HG03064 (cell line): ENCODE measurements around the gene ANKRD55.
"Not testable (repeated sequence)": the region's sequence is repeated elsewhere in the genome, so short reads cannot be mapped to it uniquely, and the experiment has no call there.

Source experiments
- ATAC-seq: cut with Tn5 transposase; IDR thresholded peaks from one replicate; pipeline ENCODE4 v1.9.1; 2021; ENCODE audit warnings: low read depth; ENCODE audit not compliant: unreplicated experiment

The ANKRD55 gene

DNA sequence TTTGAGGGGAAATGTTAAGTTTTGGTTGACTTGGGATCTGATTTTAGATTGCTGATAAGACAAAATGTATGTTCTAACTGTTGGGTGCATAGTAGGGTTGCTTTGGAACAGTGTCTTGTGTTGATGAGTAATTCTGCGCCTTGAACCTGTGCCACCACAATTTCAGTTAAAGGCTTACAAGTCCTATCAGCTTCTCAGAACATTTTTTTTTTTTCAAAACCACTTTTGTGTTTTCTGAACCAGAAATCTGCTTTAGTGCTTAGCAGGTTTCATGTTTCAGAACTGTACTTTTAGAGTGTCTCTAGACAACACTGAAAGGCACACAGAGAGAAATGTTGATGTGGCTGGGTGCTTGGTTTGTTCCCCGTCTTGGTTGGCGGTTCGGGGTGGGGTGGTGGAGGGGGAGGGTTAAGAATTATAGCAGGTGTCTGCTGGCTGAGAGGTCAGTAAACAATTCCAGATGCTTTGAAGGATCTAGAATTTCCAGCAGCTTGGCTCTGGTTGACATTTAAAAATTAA, 84.6 kb downstream of the ANKRD55 start:
- peak; percentile 94 for ATAC-seq

DNA sequence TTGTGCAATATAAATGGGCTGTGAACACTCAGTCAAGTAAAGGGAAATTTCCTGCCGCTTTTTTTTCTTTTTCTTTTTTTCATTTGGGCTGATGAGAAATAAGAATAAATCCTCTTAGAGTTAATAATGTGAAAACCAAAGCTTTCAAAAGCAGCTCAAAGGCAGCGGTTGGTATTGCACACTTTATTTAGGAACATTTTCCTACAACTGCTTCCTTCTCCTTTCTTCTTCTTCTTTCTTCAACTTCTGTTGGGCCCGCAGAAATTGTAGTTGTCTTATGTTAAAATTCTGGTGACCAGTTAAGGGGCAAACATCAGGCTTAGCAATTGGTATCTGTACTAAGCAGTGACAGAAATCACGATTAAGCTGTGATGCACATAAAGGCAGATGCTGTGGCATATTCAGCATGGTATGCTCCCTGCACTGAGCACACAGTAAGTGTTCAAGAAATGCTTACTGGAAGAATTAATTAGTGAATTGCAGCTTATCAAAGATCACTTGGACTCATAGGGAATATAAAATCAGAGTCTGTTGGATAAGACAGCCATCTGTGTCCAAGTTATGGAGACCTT, 85.4 kb downstream of the ANKRD55 start:
- ATAC-seq = no peak

DNA sequence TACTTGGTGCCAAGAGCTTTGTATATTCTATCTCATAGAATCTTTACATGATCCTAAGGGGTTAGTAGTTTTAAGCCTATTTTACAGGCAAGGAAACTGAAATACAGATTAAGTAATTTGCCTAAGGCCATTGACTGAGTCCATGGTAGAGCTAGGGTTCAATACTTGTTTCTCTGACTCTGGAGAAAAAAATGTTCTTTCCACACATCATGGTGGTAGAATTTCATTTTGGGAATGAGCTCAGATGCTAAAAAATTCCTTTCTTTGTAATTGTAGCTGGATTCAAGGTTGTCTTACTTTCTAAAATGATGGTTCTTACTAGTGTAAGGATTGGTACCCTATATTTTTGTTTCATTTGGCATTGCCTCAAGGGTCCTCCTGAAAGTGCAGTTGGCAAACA, 86.0 kb downstream of the ANKRD55 start:
- ATAC-seq = no peak

DNA sequence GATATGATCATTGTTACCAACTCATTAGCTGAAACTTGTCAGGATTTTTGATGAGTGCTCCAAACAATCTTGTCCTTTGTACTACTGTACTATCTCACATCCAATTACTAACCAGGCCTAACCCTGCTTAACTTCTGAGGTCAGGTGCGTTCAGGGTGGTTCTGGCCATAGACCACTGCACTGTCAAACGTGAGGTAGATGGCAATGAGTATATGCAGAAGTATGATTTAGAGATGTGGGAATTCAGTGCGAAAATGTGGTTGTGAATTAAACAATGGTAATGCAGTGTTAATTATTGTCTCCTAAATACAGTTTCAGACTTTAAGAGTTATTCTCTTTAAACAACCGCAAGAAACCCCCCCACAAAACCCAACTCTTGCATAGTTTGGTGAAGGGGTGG, 86.5 kb downstream of the ANKRD55 start:
- no peak for ATAC-seq

DNA sequence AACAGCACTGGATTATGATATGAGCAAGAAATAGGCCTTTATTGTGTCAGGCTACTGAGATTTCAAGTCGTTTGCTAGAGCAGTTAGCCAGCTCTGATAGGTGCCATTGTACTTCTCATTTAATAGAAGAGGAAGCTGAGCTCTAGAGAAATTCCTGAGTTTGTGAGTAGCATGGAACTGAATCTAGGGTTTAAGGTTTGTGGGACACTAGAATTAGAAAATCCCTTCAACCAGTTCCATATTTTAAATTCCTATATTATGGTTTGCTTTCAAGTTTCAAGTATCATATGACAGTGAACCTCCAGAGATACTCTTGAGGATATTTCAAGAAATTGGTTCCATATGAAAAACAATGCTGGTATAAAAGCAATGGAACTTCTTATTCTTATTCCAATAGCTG, 87.6 kb downstream of the ANKRD55 start:
- ATAC-seq = no peak

DNA sequence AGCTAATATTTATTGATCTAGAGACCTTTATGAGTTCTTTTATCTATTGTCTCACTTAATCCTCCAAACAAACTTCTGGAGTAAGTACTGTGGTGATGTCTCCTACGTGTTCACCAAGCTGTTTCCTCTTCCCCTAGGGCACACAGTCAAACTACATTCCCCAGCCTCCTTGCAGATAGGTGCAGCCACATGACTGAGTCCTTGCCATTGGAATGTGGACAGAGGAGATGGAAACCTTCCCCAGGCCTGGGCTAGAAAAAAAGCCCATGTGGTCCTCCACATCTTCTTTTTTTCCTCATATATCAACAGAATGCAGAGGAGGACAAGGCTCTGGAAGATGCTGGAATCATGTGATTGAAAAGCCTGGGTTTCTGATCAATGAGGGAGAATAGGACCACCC, 88.0 kb downstream of the ANKRD55 start:
- ATAC-seq = no peak

DNA sequence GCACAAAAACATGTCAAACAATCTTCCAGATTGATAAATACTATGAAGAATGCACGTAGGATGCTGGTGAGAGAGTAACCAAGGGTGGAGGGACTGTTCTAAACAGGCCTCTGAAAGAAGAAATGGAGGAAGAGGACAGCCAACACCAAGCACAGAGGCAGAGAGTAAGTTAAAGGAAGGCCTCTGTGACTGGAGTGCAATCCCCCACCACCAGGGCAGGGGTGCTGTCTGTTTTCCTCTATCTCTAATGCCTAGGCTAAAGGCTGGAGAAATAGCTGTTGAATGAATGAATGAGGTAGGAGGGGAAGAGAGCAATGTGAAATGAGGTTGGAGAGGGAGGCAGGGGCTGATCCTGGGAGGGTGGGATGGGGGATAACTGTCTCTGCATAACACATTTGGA, 88.9 kb downstream of the ANKRD55 start:
- ATAC-seq = no peak

DNA sequence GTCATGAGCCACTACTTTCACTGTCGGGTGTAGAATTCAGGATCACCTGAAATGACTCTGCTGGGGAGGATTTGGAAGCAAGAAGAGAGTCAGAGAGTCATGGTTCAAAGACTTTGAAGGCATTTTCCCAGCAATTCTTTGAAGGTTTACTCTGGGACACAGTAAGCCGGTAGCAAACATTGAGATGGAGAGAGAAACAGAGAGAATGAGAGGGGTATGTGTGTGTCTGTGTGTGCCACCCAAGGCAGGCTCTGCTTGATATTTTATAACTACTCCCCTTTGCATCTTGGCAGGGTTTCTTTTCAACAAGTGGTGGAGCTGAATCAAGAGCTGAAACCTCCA, 89.8 kb downstream of the ANKRD55 start:
- ATAC-seq = no peak

DNA sequence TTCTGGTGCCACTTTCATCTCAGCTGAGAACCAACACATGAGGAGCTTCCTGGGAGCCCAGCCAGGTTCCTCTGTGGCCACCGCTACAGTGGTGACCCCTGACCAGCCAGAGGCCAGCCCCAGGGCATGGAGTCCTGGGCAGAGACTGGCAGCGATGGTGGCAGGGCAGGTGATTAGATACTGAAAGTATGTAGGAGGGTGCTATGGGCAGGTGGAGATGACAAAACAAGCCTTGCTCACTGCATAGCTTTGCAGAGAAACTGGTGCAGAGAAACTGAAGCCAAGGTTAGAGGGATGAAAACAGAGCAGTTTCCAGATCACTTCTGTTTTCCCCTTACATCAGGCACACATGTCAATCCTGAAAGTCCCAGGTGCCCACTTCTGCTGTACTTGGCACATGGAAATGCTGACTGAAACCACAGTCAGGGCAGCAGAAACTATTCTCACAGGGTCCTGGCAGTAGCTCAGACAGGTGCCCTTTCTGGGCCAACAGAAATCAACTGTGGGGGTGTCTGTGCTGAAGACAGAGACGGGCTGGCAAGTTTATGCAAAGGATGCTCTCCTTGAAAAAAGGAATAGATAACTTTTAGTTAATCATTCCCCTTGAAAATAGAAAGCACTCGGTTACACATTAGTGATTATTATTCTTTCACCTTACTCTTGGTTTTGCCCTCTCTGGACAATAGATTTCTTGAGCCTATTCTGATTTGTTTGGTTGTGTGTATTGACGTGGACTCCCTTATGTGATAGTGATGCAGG, 90.3 kb downstream of the ANKRD55 start:
- peak; percentile 82 for ATAC-seq

DNA sequence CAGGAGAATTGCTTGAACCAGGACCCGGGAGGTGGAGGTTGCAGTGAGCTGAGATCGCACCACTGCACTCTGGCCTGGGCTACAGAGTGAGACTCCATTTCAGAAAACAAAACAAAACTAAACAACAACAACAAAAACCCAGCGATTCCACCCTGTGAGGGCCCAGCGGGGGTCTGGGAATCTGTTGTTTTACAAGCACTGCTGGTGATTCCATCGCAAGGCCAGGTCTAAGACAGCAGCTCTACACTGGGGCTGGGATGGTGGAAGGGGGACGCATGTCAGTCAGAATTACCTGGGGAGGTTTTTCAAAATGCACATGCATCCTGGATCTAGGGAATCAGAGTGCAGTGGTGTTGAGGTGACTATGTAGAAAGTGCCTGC, 90.9 kb downstream of the ANKRD55 start:
- ATAC-seq = no peak

DNA sequence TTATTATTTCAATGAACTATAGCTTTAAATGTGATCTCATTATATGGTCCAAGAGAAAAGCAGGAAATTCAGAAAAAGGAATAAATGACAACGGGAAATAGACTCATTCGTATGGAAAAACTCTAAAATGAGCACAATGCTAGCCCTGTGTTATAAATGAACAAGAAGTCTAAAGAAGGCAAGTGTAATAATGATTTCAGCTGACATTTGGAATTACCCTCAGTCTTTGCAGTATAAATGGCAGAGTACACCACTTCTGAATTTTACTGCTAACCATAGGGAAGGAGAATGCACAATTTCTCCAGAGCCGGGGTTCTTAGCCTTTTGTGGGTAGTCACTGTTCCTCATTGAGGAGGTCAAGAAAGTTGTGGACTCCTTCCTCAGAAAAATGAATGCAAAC, 93.1 kb downstream of the ANKRD55 start:
- no peak for ATAC-seq

DNA sequence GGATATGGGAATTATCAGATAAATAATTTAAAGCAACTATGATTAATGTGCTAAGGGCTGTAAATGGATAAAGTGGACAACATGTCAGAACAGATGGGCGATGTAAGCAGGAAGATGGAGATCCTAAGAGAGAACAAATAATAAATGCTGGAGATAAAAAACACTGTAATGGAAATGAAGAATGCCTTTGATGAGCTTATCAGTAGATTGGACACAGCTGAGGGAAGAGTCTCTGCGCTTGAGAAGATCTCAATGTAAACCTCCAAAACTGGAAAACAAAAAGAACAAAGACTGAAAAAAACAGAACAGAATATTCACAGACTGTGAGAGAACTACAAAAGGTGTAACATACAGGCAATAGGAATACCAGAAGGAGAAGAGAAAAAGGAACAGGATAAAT, 102.5 kb downstream of the ANKRD55 start:
- no peak for ATAC-seq

DNA sequence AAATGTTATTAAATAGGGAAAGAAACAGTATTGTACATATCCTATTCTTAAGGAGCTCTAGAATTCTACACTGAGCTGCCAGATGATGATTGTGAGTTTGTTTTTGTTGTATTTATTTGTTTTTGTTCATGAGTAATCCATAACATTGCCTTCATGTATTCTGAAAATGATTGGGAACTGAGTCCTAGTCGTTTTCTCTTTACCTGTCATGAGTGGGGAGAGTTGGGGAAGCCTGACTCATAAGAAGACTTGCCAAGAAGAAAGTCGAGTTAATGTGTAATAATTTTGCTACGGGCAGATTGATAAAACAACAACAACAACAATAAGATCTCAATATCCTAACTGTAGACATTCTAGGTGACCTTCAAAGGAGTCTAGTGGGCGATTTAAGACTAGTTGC, 103.8 kb downstream of the ANKRD55 start:
- no peak for ATAC-seq

DNA sequence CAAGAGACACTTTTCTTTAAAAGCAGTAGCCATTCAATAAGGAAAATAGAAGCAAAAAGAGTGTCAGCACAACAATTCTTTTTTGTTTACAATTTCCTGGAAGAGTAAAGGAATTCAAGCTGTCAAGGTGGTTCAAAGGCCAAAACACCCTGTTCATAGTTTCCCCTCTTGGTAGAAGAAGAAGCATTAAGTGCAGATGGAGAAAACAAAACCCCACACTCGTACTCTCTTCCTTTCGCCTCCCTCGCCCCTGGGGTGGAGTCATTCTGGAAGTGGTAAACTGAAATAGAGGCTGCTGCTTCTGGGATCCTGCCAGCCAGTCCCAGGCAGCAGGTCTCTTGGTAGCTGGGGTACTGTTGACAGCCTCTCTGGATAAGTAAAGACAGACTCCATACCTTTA, 105.0 kb downstream of the ANKRD55 start:
- no peak for ATAC-seq

DNA sequence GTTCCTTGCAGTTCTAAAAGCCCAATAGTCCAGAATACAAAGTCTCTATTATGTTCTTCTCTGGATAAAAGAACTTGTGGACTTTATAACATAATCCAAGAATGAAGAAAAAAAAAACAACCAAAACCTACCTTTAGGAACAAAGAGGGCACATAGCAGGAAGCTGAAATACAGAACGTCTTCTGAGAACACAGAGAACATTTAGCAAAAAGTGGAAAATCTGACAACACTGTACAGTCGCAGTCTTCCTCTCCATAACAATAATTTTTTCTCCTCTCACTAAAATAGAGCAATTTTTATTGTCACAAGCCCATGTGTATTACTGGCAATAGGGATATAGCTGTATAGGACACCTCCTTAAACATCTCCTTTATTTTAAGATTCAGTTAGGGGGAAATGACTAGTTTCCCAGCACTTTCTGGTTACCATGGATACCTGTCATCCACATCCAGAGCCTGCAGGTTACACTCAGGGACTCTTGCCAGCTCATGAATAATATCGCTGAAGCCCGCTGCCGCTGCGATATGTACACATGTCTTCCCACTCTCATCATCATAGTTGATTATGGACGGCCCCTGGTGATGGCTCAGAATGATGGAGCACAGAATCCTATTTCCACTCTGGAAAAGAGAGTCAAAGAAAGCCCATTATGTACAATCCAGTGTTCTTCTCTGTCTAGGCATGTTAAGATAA, 106.5 kb downstream of the ANKRD55 start:
- ATAC-seq = no peak

DNA sequence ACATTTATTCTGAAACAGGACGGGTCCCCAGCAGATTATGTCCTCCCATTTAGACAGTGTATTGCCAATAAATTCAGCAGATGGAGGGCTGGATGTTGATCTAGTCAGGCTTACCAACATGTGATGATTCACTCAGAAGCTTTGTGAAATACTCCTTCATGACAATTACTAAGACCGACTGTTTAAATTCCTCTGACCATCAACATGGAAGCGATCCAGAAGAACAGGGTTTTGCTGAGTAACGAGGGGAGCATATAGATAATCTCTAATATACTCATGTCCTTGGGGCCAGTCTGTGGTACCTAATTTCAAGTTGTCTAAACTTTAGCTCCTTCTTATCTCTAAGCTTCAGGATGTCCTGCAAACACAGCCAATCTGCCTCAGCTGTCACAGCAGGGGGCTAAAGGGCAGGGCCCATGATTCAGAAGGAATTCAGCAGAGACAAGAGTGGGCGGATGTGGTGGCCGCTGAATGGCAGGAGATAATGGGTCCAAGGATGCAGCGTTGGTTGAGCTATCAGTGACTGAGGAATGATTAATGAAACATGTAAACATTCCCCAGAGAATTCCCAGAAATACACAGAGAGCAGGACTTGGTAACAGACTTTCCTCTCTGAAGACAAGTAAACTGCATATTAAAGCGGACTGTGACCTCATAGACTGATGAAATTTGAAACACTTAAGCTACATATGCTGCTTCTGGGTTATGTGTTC, 109.4 kb downstream of the ANKRD55 start:
- no peak for ATAC-seq

DNA sequence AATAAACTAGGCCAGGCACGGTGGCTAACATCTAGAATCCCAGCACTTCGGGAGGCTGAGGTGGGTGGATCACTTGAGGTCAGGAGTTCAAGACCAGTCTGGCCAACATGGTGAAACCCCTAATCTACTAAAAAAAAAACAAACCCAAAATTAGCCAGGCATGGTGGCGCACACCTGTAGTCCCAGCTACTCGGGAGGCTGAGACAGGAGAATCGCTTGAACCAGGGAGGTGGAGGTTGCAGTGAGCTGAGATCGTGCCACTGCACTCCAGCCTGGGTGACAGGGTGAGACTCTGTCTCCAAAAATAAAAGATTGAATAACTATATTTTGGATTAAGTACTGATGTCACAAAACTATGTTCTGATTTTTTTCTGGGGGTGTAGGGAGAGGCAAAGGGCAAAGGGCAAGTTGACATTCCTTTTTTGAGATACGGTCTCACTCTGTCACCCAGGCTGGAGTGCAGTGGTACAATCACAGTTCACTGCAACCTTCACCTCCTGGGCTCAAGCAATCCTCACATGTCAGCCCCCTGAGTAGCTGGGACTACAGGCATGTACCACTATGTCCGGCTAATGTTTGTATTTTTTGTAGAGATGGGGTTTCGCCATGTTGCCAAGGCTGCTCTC, 110.7 kb downstream of the ANKRD55 start:
- not testable (repeated sequence) for ATAC-seq

DNA sequence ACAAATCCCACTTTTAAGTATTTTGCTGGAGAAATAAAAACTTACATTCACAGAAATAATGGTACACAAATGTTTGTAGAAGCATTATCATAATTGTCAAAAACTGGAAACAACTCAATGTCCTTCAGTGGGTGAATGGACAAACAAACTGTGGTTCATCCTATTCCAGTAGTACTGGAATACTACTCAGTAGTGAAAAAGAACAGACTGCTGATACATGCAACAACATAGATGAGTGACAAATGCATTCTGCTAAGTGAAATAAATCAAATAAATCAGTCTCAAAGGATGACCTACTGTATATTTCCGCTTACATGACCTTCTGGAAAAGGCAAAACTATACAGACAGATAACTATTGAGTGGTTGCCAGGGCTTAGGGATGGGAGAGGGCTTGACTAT, 114.1 kb downstream of the ANKRD55 start:
- ATAC-seq = no peak

DNA sequence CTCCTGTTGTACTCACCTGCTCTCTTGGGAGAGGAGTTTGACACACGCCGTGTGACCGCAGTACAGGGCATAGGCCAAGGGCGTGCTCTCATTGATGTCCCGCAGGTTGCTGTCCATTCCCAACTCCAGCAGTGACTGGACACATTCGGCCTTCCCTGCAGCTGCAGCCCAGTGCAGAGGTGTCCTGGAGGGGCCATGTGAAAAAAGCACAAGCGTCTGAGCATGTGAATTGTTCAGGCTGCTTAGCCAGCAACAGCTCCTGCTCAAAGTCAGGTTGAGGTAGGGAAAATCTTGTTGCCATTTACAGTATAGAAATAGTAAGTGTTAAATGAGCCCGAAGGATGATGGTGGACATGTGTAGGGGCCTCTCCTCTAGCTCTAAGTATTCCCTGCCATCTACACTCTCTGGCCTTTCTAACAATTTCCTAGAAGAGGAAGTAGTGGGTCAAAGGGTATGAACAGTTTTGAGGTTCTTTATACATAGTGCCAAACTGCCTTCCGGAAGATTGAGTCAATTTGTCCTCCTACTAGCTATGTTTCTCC, 116.5 kb downstream of the ANKRD55 start:
- no peak for ATAC-seq

DNA sequence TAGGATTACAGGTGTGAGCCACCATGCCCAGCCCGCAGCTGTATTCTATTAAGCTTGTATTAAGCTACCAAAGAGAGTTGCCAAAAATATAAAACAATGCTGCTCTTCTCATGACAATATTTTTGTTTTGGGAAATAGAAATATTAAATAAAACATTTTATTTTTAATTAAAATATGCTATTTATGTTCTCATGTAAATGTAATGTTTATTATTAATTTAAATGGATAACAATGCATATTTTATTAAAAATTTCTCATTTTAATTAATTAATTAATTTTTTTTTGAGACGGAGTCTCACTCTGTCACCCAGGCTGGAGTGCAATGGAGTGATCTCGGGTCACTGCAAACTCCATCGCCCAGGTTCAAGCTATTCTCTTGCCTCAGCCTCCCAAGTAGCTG, 117.5 kb downstream of the ANKRD55 start:
- no peak for ATAC-seq
